CD14-positive monocyte (primary cell): ENCODE data around the gene CHMP1B. TPM values are rescaled to one million over a fixed set of nuclear protein-coding genes. Genes with fewer than 3 reads are reported as not detected.

Experiments
- DNase-seq, 3 donors: peaks; one replicate each; pipeline ENCODE4 v3.0.0-alpha.2; 2011 to 2022
- H2AFZ ChIP-seq: 2 replicates; pipeline ENCODE4 v1.6.0; 2012; ENCODE audit warnings: mild to moderate bottlenecking, low read depth, low read length, inconsistent platforms; ENCODE audit not compliant: insufficient read depth, poor library complexity, severe bottlenecking
- H3K27ac ChIP-seq, 2 donors: 1 replicate in 1 of 2; 2 replicates in 1 of 2; pipeline ENCODE4 v1.5.1; 2012 to 2013; ENCODE audit warnings: low read length in 2 of 2, control low read depth in 1 of 2, inconsistent platforms in 1 of 2, low read depth in 1 of 2, mild to moderate bottlenecking in 1 of 2
- H3K27me3 ChIP-seq, 2 donors: one replicate each; pipeline versions ENCODE4 v1.6.0 to v1.6.1; 2011 to 2013; ENCODE audit warnings: low read length in 2 of 2; ENCODE audit not compliant: control insufficient read depth in 2 of 2, insufficient read depth in 2 of 2
- H3K36me3 ChIP-seq, 2 donors: replicated peaks in 1 of 2; 1 replicate in 1 of 2; 2 replicates in 1 of 2; pipeline versions ENCODE4 v1.5.1 to v1.6.1; 2012 to 2013; ENCODE audit warnings: low read length in 2 of 2, control low read depth in 1 of 2, inconsistent platforms in 1 of 2, mild to moderate bottlenecking in 1 of 2; ENCODE audit not compliant: insufficient read depth in 2 of 2, control insufficient read depth in 1 of 2
- H3K4me1 ChIP-seq, 2 donors: 1 replicate in 1 of 2; 2 replicates in 1 of 2; pipeline versions ENCODE4 v1.5.1 to v1.6.1; 2012 to 2013; ENCODE audit warnings: low read length in 2 of 2, control low read depth in 1 of 2, inconsistent platforms in 1 of 2, mild to moderate bottlenecking in 1 of 2, moderate library complexity in 1 of 2; ENCODE audit not compliant: insufficient read depth in 2 of 2, control insufficient read depth in 1 of 2
- H3K4me2 ChIP-seq: replicated peaks from 2 replicates; pipeline ENCODE3; 2012; ENCODE audit warnings: low read length, moderate library complexity, mild to moderate bottlenecking; ENCODE audit not compliant: poor library complexity, severe bottlenecking; ENCODE audit errors: extremely low read depth
- H3K4me3 ChIP-seq, 3 experiments: fragments of 200-600 bp in 1 of 3; sonication (generic) in 1 of 3; replicated peaks in 1 of 3; 1 replicate in 2 of 3; 2 replicates in 1 of 3; pipeline ENCODE4 v1.5.1; 2011 to 2013; ENCODE audit warnings: low read length in 3 of 3, mild to moderate bottlenecking in 3 of 3, control low read depth in 2 of 3, low read depth in 2 of 3, inconsistent platforms in 1 of 3, moderate library complexity in 1 of 3
- H3K79me2 ChIP-seq: 2 replicates; pipeline ENCODE4 v1.6.0; 2012; ENCODE audit warnings: mild to moderate bottlenecking, control low read depth, inconsistent platforms, low read length, moderate library complexity; ENCODE audit not compliant: insufficient read depth
- H3K9ac ChIP-seq: 2 replicates; pipeline ENCODE4 v1.6.0; 2017; ENCODE audit warnings: low read length, mild to moderate bottlenecking; ENCODE audit not compliant: insufficient read depth, poor library complexity, severe bottlenecking
- H3K9me3 ChIP-seq, 2 donors: replicated peaks in 1 of 2; 1 replicate in 1 of 2; 2 replicates in 1 of 2; pipeline versions ENCODE4 v1.5.1 to v1.6.1; 2012 to 2013; ENCODE audit warnings: low read length in 2 of 2, control low read depth in 1 of 2; ENCODE audit not compliant: control insufficient read depth in 1 of 2, insufficient read depth in 1 of 2
- H4K20me1 ChIP-seq: 2 replicates; pipeline ENCODE4 v1.6.0; 2012; ENCODE audit warnings: mild to moderate bottlenecking, low read length, control low read depth, moderate library complexity; ENCODE audit not compliant: insufficient read depth
- H3K27ac Mint-ChIP-seq, 7 donors: one replicate each; pipeline ENCODE4 v1.8.0; 2020; ENCODE audit warnings: mild to moderate bottlenecking in 7 of 7, mixed read lengths in 7 of 7, moderate library complexity in 6 of 7, inconsistent platforms in 2 of 7
- H3K27me3 Mint-ChIP-seq, 3 donors: one replicate each; pipeline ENCODE4 v1.8.0; 2021 to 2022; ENCODE audit warnings: low read depth in 3 of 3, mild to moderate bottlenecking in 3 of 3, mixed read lengths in 3 of 3, moderate library complexity in 3 of 3, inconsistent platforms in 1 of 3
- H3K36me3 Mint-ChIP-seq, 2 donors: one replicate each; pipeline ENCODE4 v1.8.0; 2020; ENCODE audit warnings: mixed read lengths in 2 of 2, inconsistent platforms in 1 of 2, mild to moderate bottlenecking in 1 of 2
- H3K4me1 Mint-ChIP-seq: one replicate; pipeline ENCODE4 v1.8.0; 2020; ENCODE audit warnings: mild to moderate bottlenecking, mixed read lengths
- H3K4me3 Mint-ChIP-seq, 2 donors: one replicate each; pipeline ENCODE4 v1.8.0; 2020; ENCODE audit warnings: mild to moderate bottlenecking in 2 of 2, mixed read lengths in 2 of 2, moderate library complexity in 1 of 2
- H3K9me3 Mint-ChIP-seq, 7 donors: one replicate each; pipeline ENCODE4 v1.8.0; 2020 to 2022; ENCODE audit warnings: mixed read lengths in 7 of 7, mild to moderate bottlenecking in 6 of 7, moderate library complexity in 6 of 7, inconsistent platforms in 2 of 7
- WGBS: methylation state at CpG from one replicate; pipeline ENCODE4 v1.1.5; 2013; ENCODE audit warnings: missing lambda C conversion rate; ENCODE audit not compliant: insufficient coverage; 5-methylcytosine and 5-hydroxymethylcytosine counted together
- intact Hi-C, 2 donors: fragments of 100-400 bp; cut with micrococcal nuclease; formaldehyde crosslinking; loops; one replicate each; pipeline versions ENCODE4 v1.15.0 to v1.15.1; 2023
- polyA plus RNA-seq, 3 donors: library from polyadenylated mRNA; depleted of rRNA in 1 of 3; unstranded in 2 of 3; stranded (reverse) in 1 of 3; fragments of 300-500 nt in 2 of 3; fragments of >200 nt in 1 of 3; fragmentation: Illumina TruSeq in 2 of 3; gene quantifications; 1 replicate in 2 of 3; 2 replicates in 1 of 3; pipeline ENCODE4 v1.2.3, GENCODE V29; 2012 to 2021
- TF ChIP-seq, protein P1 (sequence below): fragments of 200-600 bp; IDR thresholded peaks from one replicate; pipeline ENCODE4 v1.8.0; 2022; ENCODE audit warnings: antibody characterized with exemption, mild to moderate bottlenecking

Gene CHMP1B
- polyA plus RNA-seq, 3 donors, result 95.2 to 182 (median 105) TPM

DNA sequence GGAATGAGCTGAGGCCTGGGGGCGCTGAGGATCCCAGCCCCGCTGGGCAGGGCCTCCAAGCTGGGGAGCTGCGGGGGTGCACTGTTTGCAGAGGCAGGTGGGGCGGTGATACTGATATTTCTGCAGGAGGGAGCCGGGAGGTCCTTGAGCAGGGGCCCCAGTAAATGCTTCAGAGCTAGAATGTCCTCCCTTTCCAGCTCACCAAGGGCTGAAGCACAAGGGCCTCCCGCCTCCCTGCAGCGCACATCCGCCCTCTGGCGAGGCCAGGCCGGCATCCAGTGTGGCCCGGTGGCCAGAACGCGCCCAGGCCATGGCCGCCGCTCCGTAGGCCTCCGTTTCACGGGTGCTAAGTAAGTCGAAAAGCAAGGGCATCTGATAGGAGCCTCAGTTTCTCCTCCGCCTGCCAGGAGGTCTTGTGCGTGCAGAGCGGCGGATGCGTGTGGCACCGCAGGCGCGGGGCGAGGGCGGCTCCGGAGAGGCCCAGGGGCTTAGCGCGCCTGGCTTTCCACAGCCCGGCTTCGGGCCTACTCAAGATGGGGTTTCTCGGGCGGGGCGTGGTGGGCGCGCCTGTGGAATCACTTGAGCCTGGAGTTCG is 29.5 kb upstream of the CHMP1B start:
- TF ChIP-seq, protein P1, sequence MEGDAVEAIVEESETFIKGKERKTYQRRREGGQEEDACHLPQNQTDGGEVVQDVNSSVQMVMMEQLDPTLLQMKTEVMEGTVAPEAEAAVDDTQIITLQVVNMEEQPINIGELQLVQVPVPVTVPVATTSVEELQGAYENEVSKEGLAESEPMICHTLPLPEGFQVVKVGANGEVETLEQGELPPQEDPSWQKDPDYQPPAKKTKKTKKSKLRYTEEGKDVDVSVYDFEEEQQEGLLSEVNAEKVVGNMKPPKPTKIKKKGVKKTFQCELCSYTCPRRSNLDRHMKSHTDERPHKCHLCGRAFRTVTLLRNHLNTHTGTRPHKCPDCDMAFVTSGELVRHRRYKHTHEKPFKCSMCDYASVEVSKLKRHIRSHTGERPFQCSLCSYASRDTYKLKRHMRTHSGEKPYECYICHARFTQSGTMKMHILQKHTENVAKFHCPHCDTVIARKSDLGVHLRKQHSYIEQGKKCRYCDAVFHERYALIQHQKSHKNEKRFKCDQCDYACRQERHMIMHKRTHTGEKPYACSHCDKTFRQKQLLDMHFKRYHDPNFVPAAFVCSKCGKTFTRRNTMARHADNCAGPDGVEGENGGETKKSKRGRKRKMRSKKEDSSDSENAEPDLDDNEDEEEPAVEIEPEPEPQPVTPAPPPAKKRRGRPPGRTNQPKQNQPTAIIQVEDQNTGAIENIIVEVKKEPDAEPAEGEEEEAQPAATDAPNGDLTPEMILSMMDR, result no peak
- H3K4me2 ChIP-seq, result no peak overlapping the region
- H3K9me3 Mint-ChIP-seq, result peaks cover 0 to 4% (median 2%) of the 10 kb centered on the region in 7 donors
- peaks cover 5 to 14% (median 7%) of the 10 kb centered on the region in 3 donors for H3K27me3 Mint-ChIP-seq
- H3K36me3 ChIP-seq, result no peaks in the 10 kb centered on the region
- H3K27me3 ChIP-seq, result peaks cover 0 to 2% of the 10 kb centered on the region in 2 donors
- no peak for DNase-seq
- WGBS, result 98% methylated on average over 38 of the region's 40 CpGs
- no peak overlapping the region for H2AFZ ChIP-seq
- no peaks in the 10 kb centered on the region for H3K36me3 Mint-ChIP-seq
- H3K27ac ChIP-seq, result no peak overlapping the region
- no peak overlapping the region for H3K9ac ChIP-seq
- H3K4me3 ChIP-seq, result no peak overlapping the region
- no peaks in the 10 kb centered on the region for H3K79me2 ChIP-seq
- H3K4me1 Mint-ChIP-seq, result no peaks in the 10 kb centered on the region
- H4K20me1 ChIP-seq, result no peaks in the 10 kb centered on the region
- no peaks in the 10 kb centered on the region for H3K4me1 ChIP-seq
- no peak overlapping the region for H3K27ac Mint-ChIP-seq
- intact Hi-C loops, result no loop called here
- H3K4me3 Mint-ChIP-seq, result no peak overlapping the region
- no peaks in the 10 kb centered on the region for H3K9me3 ChIP-seq

DNA sequence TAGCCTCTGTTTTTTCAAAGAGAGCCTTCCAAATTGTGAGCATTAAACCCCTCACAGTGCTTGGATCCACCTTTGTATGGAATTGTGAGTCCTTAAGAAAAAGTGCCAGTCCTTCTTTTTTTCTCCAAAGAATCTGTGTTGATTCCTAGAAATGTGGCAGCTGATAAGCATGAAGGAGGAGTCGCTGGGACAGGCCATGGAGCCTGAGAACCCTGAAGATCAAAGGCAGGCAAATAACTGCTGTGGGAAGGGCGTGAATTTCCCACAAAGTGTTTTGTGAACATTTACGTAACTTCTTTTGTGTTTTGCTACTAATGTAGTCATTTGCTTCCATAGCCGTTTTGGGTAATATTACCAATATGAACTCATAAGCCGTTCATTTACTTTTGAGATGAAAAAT is 27.7 kb upstream of the CHMP1B start:
- 100% methylated on average over 1 of the region's 5 CpGs for whole genome bisulfite sequencing
- TF ChIP-seq, protein P1, result no peak
- Mint-ChIP-seq H3K36me3 (no peaks in the 10 kb centered on the region), H3K4me1 (no peaks in the 10 kb centered on the region), H3K4me3 (no peak overlapping the region), H3K27ac (no peak overlapping the region), H3K9me3 (peaks cover 0 to 4% (median 2%) of the 10 kb centered on the region in 7 donors), H3K27me3 (peaks cover 2 to 11% (median 3%) of the 10 kb centered on the region in 3 donors)
- Histone ChIP-seq H3K4me3 (no peak overlapping the region), H3K4me1 (no peaks in the 10 kb centered on the region), H3K27ac (no peak overlapping the region), H3K79me2 (no peaks in the 10 kb centered on the region), H3K36me3 (no peaks in the 10 kb centered on the region), H3K9me3 (no peaks in the 10 kb centered on the region), H3K9ac (no peak overlapping the region), H3K4me2 (no peak overlapping the region), H2AFZ (no peak overlapping the region), H3K27me3 (no peaks in the 10 kb centered on the region), H4K20me1 (no peaks in the 10 kb centered on the region)
- no peak for DNase-seq
- intact Hi-C loops, result no loop called here
